Body of pancreas (tissue), 4 donors: Measurements from ENCODE around the gene NHLH1.

Experiments
- CTCF ChIP-seq, 7 experiments: fragments of 450-650 bp in 4 of 7; fragments of 200-600 bp in 3 of 7; sonication (generic) in 3 of 7; IDR thresholded peaks; one replicate each; pipeline ENCODE4 v1.5.1; 2016 to 2019; ENCODE audit warnings: antibody characterized with exemption in 7 of 7
- POLR2A ChIP-seq, 3 donors: fragments of 450-650 bp; IDR thresholded peaks; one replicate each; pipeline ENCODE4 v1.6.1; 2016; ENCODE audit warnings: antibody characterized with exemption in 3 of 3, mild to moderate bottlenecking in 2 of 3

- TF ChIP-seq POLR2A (IDR thresholded peaks at IDR 0.05) (no peak), CTCF (IDR thresholded peaks at IDR 0.05) (no peak)
Observed at GRCh38 chr1:160369087-160369486, 2.2 kb downstream of the NHLH1 start.
